ENCODE measurements around the gene GPX3. TPM values are rescaled to one million over a fixed set of nuclear protein-coding genes. Genes with fewer than 3 reads are reported as not detected.

The GPX3 gene
- total and polyA plus RNA-seq, 2 donors (not counting 3 experiments of a cell fraction or from before 2014, with no cell fraction given) = 5.1 to 17.1 TPM

DNA sequence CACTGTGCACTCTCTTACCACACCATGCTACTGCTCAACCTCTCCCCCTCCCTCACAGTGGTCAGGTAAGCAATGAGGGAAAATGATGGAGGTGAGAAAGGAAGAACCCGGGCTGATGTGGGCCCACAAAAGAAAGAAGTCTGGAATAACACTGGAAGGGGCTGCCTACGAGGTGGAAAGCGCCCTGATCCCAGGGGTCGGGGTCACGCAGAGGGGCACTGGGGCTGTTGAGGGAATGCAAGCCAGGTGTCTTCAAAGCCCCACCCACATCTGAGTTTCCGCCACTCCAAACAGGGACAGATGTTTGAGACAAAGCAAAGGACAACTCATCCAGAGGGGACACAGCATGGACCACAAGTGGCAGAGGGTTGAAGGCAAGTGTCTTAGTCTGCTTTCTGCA, 56.2 kb downstream of the GPX3 start:
- no peak overlapping the region for H2AFZ ChIP-seq (ENCODE audit: low read depth, low read length)
- peaks cover 0 to 2% of the 10 kb centered on the region in 2 experiments for H3K36me3 ChIP-seq (ENCODE audit: control insufficient read depth in 2 of 2, extremely low read depth in 1 of 2, insufficient read depth in 2 of 2, low read length in 2 of 2)
- H3K27me3 ChIP-seq (ENCODE audit: control insufficient read depth in 2 of 2, insufficient read depth in 2 of 2, low read length in 2 of 2) = no peaks in the 10 kb centered on the region
- no peak overlapping the region for H3K4me2 ChIP-seq (ENCODE audit: insufficient read depth, low read length)
- dilution Hi-C loops (cut with MboI; ENCODE audit: extremely low pct_ligation_motif_present, low sequenced_read_pairs) = no loop called here
- FAIRE-seq = no peak
- DNase-seq (ENCODE audit: low read depth, low spot score) = no peak
- BruUV-seq (replicated peaks) = no TSS peak
- H3K4me3 ChIP-seq (replicated peaks in 1 of 3; ENCODE audit: insufficient read depth in 1 of 3, low read depth in 1 of 3, low read length in 3 of 3) = no peak overlapping the region
- H3K27ac ChIP-seq (ENCODE audit: insufficient read depth, low read depth, low read length) = no peak overlapping the region
- H3K9ac ChIP-seq (replicated peaks; ENCODE audit: extremely low read depth, insufficient read depth, low read length) = no peak overlapping the region
- POLR2A ChIA-PET = no interaction called here
- no peaks in the 10 kb centered on the region for H4K20me1 ChIP-seq (replicated peaks; ENCODE audit: control insufficient read depth, extremely low read depth, insufficient read depth, low read length)
- no peaks in the 10 kb centered on the region for H3K9me1 ChIP-seq (replicated peaks; ENCODE audit: control insufficient read depth, extremely low read depth, insufficient read depth, low read length)
- TF ChIP-seq JUN (IDR thresholded peaks at IDR 0.05; ENCODE audit: borderline replicate concordance, insufficient read depth, insufficient read length, low read depth) = no peak
- TF ChIP-seq, protein P1, sequence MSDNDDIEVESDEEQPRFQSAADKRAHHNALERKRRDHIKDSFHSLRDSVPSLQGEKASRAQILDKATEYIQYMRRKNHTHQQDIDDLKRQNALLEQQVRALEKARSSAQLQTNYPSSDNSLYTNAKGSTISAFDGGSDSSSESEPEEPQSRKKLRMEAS (IDR thresholded peaks at IDR 0.05; ENCODE audit: insufficient read depth, insufficient read length) = no peak
- TF ChIP-seq FOS (IDR thresholded peaks at IDR 0.05; ENCODE audit: borderline replicate concordance, insufficient read depth, low read length) = no peak
- no peak for TF ChIP-seq EZH2 (IDR thresholded peaks at IDR 0.05; ENCODE audit: borderline replicate concordance, low read depth, low read length, severe bottlenecking)
- no peak for TF ChIP-seq POLR2AphosphoS5 (IDR thresholded peaks at IDR 0.05; ENCODE audit: insufficient read depth, low read depth, low read length)
- TF ChIP-seq, protein P2, sequence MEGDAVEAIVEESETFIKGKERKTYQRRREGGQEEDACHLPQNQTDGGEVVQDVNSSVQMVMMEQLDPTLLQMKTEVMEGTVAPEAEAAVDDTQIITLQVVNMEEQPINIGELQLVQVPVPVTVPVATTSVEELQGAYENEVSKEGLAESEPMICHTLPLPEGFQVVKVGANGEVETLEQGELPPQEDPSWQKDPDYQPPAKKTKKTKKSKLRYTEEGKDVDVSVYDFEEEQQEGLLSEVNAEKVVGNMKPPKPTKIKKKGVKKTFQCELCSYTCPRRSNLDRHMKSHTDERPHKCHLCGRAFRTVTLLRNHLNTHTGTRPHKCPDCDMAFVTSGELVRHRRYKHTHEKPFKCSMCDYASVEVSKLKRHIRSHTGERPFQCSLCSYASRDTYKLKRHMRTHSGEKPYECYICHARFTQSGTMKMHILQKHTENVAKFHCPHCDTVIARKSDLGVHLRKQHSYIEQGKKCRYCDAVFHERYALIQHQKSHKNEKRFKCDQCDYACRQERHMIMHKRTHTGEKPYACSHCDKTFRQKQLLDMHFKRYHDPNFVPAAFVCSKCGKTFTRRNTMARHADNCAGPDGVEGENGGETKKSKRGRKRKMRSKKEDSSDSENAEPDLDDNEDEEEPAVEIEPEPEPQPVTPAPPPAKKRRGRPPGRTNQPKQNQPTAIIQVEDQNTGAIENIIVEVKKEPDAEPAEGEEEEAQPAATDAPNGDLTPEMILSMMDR (IDR thresholded peaks at IDR 0.05; ENCODE audit: extremely low read depth in 1 of 2, insufficient read depth in 1 of 2, low read depth in 1 of 2, low read length in 2 of 2) = no peak
- TF ChIP-seq GATA2 (IDR thresholded peaks at IDR 0.05; ENCODE audit: insufficient read depth, insufficient read length, low read depth, low read length) = no peak
- TF ChIP-seq MYC (IDR thresholded peaks at IDR 0.05; ENCODE audit: low read depth, low read length) = no peak
- no peak for TF ChIP-seq POLR2A (IDR thresholded peaks at IDR 0.05; ENCODE audit: low read depth, low read length)
- peaks cover 33% of the 10 kb centered on the region for H3K4me1 ChIP-seq (ENCODE audit: control insufficient read depth, extremely low read depth, insufficient read depth, low read length)
- CTCF ChIA-PET = interaction anchor here (1.7 kb wide), 1 partner anchor 25 kb away, joined by 5 read pairs; no protein-coding TSS in a partner anchor
- no peaks in the 10 kb centered on the region for H3K9me3 ChIP-seq (replicated peaks; ENCODE audit: control insufficient read depth, insufficient read depth, low read length)
- peaks cover 39% of the 10 kb centered on the region for H3K79me2 ChIP-seq (ENCODE audit: control insufficient read depth, insufficient read depth, low read length)
- intact Hi-C loops (cut with micrococcal nuclease) = no loop called here

Measured in endothelial cell of umbilical vein (primary cell).